HG03097 (cell line): ENCODE measurements around the gene IQGAP2.

Experiments
- ATAC-seq: cut with Tn5 transposase; IDR thresholded peaks from one replicate; pipeline ENCODE4 v1.9.1; 2021; ENCODE audit not compliant: unreplicated experiment, low FRiP score

IQGAP2 gene

GRCh38 chr5:76475385-76475784 is 72.3 kb downstream of the IQGAP2 start:
- no peak for ATAC-seq

GRCh38 chr5:76475936-76476335 is 72.9 kb downstream of the IQGAP2 start:
- no peak for ATAC-seq

GRCh38 chr5:76476474-76477038 is 73.5 kb downstream of the IQGAP2 start:
- no peak for ATAC-seq

- no peak for ATAC-seq
These were observed 74.0 kb downstream of the IQGAP2 start for GRCh38 chr5:76477061-76477460.

- ATAC-seq, result no peak
These were observed 74.5 kb downstream of the IQGAP2 start for GRCh38 chr5:76477571-76477970.

- no peak for ATAC-seq
These were observed 76.2 kb downstream of the IQGAP2 start for GRCh38 chr5:76479281-76479680.

- no peak for ATAC-seq
These were observed 77.0 kb downstream of the IQGAP2 start for GRCh38 chr5:76479973-76480667.

- no peak for ATAC-seq
These were observed 79.9 kb downstream of the IQGAP2 start for GRCh38 chr5:76482984-76483383.

- no peak for ATAC-seq
These were observed 80.3 kb downstream of the IQGAP2 start for GRCh38 chr5:76483433-76483832.

- no peak for ATAC-seq
These were observed 80.8 kb downstream of the IQGAP2 start for GRCh38 chr5:76483881-76484280.

GRCh38 chr5:76485511-76485910 is 82.4 kb downstream of the IQGAP2 start:
- no peak for ATAC-seq

GRCh38 chr5:76487386-76487785 is 84.3 kb downstream of the IQGAP2 start:
- ATAC-seq, result no peak

GRCh38 chr5:76487821-76488220 is 84.7 kb downstream of the IQGAP2 start:
- ATAC-seq, result no peak

GRCh38 chr5:76488969-76489368 is 85.9 kb downstream of the IQGAP2 start:
- ATAC-seq, result no peak

GRCh38 chr5:76489877-76490688 is 87.0 kb downstream of the IQGAP2 start:
- ATAC-seq, result no peak

GRCh38 chr5:76490960-76491359 is 87.9 kb downstream of the IQGAP2 start:
- ATAC-seq, result no peak

GRCh38 chr5:76492819-76493189 is 89.7 kb downstream of the IQGAP2 start:
- ATAC-seq, result no peak

GRCh38 chr5:76493190-76493837 is 90.2 kb downstream of the IQGAP2 start:
- no peak for ATAC-seq

- ATAC-seq, result no peak
These were observed 91.1 kb downstream of the IQGAP2 start for GRCh38 chr5:76494201-76494600.

- ATAC-seq, result no peak
These were observed 92.8 kb downstream of the IQGAP2 start for GRCh38 chr5:76495870-76496269.

- ATAC-seq, result no peak
These were observed 94.0 kb downstream of the IQGAP2 start for GRCh38 chr5:76497065-76497460.
